Stimulated activated CD4-positive, alpha-beta T cell treated with anti-CD3 and anti-CD28 coated beads, Interleukin-15, amount 100 ng/mL, for 24 hours (primary cell): ENCODE measurements around the gene ENOPH1.
"Not testable (repeated sequence)": the region's sequence is repeated elsewhere in the genome, so short reads cannot be mapped to it uniquely, and the experiment has no call there.

Source experiments
- DNase-seq: peaks from one replicate; pipeline ENCODE4 v3.0.0-alpha.2; 2020

The ENOPH1 gene

DNA sequence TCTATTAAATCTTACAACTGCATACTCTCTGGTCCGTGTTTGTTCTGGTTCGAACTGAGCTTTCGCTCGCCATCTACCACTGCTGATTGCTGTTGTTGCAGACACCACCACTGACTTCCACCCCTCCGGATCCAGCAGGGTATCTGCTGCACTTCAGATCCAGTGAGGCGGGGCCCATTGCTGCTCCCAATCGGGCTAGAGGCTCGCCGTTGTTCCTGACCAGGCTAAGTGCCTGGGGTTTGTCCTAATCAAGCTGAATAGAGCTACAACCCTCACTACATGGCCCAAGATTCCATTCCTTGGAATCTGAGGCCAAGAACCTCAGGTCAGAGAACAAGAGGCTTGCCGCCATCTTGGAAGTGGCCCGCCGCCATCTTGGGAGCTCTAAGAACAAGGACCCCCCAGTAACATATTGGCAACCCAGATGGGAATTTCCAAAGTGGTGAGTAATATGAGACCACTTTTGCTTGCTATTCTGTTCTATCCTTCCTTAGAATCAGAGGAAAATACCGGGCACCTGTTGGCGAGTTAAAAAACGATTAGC, 43.3 kb downstream of the ENOPH1 start:
- DNase-seq, result no peak

DNA sequence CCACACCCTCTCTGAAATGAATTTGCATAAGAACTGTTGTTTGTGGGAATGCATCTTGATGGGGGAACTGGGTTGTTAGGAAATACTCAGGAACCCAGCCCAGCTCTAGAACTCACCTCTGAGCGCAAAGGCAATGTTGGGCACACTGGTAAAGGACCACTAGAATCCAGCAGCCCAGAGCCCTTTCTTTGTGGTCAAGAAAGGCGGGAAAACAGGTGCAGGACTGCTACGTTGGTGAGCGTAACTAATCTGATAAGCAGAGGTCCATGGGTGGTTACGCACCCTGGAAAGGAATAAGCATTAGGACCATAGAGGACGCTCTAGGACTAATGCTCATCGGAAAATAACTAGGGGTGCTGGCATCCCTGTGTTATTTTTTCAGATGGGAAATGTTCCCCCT, 45.5 kb downstream of the ENOPH1 start:
- not testable (repeated sequence) for DNase-seq

DNA sequence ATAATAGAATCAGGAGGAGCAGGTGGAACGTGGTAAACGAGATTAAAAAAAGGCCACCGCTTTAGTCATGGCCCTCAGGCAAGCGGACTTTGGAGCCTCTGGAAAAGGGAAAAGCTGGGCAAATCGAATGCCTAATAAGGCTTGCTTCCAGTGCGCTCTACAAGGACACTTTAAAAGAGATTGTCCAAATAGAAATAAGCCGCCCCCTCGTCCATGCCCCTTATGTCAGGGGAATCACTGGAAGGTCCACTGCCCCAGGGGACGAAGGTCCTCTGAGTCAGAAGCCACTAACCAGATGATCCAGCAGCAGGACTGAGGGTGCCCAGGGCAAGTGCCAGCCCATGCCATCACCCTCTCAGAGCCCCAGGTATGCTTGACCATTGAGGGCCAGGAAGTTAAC, 47.1 kb downstream of the ENOPH1 start:
- not testable (repeated sequence) for DNase-seq

DNA sequence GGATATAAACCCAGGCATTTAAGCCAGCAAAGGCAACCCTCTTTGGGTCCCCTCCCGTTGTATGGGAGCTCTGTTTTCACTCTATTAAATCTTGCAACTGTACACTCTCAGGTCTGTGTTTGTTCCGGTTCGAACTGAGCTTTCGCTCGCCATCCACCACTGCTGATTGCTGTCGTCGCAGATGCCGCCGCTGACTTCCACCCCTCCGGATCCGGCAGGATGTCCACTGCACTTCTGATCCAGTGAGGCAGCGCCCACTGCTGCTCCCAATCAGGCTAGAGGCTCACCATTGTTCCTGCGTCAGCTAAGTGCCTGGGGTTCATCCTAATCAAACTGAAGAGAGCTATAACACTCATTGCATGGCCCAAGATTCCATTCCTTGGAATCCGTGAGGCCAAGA, 49.2 kb downstream of the ENOPH1 start:
- no peak for DNase-seq

DNA sequence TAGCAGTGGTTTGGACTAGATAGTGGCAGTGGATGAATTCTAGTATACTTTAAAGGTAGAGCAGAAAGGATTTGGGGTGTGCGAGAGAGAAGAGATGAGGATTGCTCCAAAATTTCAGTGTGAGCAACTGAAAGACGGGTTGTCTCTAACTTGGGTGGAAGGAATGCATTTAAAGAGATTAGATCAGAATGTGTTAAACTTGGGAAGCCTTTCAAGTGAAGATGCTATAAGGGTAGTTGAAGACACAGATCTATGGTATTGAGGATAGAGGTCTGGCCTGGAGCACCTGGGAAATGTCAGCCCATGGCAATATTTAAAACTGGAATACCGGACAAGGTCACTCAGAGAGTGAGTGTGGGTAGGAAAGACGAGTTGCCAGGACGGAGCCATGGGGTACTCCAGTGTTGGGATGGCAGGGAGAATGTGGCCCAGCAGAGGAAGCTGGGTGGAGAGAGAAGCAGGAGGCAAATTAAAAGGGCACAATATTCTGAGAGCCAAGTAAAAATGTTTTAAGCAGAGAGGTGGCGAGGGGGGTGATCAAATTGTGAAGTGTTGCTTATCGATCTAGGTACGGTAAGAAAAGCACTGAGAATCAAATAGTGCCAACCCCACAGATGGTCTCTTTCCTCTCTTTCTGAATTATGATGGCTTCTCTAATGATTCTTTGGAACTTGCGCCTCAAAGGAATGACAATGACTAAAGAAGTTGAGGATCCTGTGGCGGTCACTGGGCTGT, 50.5 kb downstream of the ENOPH1 start:
- DNase-seq, result no peak

DNA sequence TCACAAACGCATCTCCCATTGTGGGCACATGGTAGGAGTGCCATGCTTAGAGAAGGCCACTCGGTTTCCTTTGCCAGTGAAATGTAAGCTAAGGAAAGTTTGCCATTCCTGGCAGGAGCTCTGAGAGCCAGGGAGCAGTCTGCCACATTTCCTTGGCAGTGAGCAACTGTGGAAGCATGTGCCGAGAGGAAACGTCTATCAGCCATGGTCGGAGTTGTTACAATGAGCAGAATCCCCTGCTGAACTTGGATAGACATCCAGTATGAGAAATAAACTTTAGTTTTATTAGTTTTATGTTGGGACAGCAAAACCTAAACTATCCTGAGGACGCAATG, 51.1 kb downstream of the ENOPH1 start:
- no peak for DNase-seq

DNA sequence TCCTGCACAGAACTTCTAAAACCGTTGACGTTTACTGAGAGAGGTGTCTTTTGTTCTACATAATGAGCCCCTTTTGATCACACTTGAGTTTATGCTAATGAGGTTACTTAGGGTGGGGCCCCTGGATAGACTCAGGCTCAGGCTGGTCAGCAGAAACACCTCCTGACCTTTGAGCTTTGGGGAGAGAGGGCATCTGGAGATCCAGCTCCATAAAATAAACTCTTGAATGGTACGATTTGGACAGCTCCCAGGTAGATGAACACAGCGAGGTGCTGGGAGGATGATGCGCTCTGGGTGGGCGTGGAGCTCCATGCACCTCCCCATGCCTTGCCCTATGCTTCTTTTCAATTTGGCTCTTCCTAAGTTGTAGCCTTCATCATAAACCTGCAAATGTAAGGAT, 52.0 kb downstream of the ENOPH1 start:
- DNase-seq, result no peak

DNA sequence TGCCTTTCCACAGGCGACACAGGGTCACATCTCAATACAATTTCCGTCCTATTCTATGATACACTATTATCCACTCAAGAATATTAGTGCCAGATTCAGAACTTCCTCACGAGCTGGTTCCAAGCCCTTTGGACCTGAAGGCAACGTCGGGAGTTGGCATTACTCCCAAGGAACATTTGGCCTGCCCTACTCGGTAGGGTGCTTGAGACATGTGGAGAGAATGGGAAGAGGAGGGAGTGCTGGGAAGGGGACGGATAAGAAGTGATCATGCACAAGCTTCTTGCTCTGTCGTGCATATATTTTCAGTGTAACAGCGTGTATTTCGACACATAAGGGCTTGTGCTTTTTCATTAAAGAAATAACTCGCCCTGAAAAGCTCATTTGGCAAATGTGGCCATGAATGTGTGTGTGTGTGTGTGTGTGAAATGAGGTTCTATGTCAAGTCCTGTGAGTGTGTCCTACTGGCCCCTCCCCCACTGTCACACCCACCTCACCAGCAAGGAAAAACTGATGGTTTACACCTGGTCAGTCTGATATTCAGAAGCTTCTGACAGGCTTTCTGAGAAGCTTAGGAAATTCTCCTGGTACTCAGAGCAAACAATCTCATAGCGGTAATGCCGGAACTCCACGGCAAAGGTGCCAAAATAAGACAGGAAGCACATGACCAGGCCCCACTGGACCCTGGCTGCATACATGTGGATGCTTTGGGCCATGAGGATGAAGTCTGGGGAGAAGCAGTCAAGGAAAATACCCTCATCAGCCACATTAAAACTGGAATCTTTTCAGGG, 54.8 kb downstream of the ENOPH1 start:
- DNase-seq, result no peak

DNA sequence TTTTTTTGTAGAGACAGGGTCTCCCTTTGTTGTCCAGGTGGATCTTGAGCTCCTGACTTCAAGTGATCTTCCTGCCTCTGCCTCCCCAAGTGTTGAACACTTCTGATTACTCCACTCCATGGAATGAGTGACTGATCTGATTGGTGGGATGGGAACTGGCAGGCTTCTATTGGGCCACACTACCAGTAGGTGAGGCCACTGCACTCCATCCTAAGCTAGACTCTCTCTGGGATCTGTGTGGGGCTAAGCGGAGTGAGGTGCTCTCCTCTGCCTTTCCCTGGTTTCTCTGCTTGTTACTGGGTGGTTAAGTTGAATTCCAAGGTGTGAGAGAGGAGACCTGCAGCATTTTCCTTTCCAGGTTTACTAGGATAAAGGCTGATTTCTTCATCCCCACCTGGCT, 58.7 kb downstream of the ENOPH1 start:
- DNase-seq, result no peak

DNA sequence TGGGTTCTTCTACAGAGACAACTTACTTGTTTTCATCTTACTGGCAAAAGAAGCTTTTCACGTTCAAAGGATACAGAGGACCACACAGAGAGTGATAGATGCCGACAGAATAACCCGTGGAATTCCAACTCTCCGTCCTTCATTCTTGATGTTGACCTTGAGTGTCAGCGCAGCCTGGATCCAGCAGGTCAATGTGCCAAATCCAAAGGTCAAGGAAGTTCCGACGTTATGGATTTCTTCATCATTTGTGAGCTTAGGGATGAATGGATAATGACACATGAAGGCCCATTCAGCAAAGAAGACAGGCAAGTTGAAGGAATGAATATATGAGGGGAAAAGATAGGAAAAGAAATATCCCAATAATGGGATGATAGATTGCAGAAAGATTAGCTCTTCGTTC, 59.6 kb downstream of the ENOPH1 start:
- DNase-seq, result no peak

DNA sequence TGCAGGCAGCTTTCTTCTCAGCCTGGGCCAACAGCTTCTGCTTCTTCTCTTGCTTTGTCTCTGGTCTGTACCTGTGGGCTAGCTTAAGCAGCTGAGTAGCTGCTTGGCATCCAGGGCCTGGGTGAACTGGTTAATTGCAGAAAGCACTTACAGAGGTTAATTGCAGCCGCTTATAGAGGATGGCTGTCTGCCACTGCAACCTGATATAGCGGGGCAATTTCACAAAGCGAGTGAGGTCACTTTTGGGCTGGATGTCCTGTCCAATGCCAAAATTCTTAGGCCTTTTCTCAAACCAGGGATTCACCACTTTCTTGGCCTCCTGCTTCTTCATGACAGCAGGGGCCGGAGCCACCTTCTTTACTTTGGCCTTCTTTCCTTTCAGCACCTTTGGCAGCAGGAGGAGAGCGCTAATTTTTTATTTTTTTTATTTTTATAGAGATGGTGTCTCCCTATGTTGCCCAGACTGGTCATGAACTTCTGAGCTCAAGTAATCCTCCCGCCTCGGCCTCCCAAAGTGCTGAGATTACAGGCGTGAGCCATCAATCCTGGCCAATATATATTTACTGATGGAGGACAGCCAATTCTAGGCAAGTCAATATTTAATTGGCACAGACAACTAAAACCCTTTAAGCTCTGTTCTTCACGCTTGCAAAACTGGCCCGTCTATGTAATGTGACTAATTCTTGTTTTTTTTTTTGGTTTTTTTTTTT, 61.0 kb downstream of the ENOPH1 start:
- DNase-seq, result no peak

DNA sequence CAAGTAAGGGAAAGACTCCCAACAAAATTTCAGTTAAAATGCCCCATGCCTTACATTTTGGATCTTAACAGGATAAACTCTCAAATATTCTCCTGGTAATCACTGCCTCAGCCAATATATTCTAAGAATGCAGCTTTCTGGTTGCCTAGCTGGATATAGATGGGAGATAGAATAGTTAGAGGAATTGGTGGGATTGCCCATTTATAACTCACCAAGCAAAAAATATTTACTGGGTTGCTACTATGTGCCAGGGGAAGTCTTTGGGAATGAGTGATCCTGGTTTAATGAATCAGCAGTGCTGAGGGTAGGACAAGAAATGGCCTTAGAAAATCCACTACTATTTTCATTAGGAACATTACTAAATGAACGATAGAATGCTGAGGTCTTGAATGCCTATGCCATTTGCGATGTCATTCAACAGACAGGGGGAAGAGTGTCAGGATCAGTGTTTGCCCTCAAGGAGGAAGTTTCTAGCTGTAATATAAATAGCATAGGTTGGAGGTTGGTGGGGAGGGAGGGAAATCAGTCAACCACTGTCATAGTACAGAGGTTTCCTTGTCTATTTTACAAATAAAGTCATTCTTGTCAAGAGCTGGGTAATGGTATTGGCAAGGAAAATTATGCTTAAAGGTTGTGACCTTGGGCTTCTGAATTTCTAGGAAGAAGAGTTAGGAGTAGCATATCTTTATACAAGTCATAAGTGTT, 63.5 kb downstream of the ENOPH1 start:
- DNase-seq, result no peak

DNA sequence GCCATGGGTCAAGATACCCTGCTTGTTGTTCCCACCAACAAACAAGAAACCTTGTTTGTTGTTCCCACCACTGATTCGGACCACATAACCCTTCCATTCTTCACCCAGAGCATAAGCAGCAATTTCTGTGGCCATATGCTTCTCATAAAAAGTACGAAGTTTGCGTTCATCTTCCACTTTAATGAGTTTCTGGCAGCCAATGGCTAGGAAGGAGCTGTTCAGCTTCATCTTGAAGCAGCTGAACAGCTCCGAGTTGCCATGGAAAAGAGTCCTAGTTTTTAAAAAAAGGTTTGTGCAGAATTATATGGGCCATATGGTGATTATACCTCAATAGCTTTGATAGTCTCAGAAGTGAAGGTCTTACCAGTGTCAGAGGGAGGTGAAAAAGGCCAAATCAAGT, 65.3 kb downstream of the ENOPH1 start:
- DNase-seq, result no peak

DNA sequence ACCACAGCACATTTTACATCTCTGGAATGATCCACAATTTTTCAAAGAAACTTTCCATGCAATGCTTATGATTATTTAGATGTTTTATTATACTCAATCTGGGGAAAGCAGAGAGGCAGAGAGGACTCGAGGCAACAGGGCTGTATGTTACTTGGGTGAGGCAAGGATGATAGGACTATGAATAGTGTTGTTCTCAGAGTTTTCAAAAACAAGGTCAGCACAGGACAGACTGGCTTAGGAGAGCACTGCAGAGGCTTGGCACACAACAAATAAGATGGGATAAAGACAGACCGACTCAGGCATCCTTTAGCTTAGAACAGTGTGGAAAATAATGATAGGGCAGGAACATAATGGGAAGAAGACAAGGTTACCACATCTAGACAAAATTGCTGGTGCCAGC, 66.0 kb downstream of the ENOPH1 start:
- no peak for DNase-seq

DNA sequence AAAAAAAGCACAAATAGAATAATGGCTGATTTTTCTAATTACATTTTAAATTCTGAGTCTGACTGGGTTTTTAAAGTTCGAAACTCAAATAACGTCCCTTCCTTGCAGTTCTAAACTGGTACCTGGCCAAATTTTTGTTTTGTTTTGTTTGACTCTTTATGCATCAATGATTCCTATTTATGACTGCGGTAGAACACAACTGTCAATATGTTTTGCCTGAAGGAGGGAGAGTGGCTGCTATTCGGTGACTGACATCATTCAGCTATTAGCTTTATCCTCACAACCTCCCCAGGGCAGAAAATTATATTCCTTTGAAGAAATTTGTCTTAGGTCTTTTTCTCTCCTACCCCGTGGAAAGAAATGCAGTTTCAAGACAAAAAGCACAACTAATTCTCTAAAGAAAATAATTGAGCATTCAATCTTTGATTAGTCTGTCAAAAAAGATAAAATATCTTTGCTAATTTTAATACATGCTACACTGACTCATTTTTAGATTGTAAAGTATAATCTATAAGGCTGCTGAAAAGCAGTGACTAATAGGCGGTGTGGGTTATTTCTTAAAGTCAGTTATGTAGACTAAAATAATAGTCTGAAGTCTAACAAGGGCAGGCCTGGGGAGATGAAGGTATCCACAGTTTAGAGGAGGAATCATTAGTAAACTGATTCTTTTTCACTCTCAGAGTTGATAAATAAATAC, 69.5 kb downstream of the ENOPH1 start:
- no peak for DNase-seq

DNA sequence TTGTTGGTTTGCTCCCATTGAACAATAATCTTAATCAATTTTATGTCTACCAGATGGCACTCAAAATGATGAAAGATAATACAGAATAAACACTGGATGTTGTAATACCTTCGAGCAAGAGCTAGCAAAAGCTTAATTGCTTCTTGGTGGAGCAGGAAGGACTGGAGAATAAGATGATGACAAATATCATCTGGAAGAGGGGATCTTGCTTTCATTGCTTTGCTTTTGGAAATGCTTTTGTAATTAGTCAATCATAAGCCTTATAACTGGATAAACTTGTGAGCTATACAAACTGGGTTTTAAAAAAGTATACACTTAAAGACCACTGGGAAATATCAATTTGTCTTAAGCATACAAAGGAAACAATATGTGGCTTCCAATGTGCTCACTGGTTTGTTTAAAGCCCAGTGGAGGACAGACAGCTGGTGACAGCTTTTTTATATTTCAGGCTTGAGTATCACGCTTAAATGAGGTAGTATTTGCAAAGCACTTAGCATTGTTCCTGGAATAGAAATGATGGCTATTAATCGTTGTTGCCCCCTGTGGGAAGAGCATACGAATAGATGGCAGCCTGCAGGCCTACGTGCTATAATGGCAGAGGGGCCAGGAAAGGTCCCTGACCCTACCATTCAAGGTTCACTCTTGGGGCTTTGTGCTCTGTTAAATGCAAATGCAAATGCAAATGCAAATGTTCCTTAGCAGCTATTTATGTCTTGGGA, 70.2 kb downstream of the ENOPH1 start:
- DNase-seq, result no peak

DNA sequence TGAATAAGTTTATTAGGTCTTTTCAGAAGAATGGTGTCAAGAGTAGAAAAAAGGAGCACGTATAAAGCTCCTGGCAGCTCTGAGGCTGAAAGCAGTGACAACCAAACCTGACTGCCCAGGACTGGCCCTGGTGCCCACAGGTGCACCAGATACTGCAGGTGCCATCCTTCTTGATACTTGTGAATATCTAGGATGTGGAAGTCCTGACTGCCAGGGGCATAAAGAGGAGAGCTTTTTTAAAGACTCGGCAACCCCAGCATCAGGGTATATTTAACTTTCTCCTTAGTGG, 70.7 kb downstream of the ENOPH1 start:
- no peak for DNase-seq

DNA sequence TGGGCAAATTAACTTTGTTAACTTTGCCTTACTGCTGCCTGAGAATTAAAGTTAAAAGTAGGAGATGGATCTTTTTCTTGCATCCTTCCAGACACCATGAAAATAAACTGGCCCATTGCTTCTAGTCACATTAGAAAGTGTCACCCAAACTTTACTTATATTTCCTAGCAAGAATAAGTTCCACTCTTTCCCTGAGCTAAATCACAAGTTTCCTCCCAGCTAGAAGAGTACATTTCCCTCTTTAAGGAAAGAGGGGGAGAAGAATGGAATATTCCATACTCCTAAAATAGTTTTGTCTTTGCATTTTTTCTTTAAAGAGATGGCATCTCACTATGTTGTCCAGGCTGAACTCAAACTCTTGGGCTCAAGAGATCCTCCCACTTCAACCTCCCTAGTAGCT, 77.6 kb downstream of the ENOPH1 start:
- no peak for DNase-seq

DNA sequence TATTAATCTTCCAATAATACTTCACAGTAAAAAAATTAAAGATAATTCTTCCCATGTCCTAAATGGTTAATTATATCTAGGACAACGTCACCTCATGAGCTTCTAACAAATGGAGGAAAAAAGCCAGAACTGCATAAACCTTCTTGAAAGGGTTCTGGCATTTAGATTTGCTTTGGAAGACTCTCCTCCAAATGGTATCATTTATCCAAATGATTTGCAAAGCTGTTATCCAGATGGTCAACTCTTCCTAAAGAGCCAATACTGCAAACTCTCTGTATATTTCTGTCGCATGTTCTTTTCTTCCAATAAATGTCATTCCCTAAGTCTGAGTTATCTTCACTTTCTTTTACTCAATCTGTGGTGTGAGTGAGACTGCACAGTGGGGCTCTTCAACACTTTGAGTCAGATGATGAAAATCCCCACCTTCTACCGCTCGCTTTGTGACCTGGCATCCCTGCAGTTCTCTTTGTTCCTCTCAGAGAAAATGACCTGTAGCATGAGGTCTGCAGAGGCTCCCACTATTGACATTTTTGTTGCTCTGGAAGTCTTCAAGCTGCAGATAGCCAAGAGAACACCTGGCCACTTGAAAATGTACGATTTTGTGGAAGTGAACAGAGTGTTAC, 78.5 kb downstream of the ENOPH1 start:
- no peak for DNase-seq

DNA sequence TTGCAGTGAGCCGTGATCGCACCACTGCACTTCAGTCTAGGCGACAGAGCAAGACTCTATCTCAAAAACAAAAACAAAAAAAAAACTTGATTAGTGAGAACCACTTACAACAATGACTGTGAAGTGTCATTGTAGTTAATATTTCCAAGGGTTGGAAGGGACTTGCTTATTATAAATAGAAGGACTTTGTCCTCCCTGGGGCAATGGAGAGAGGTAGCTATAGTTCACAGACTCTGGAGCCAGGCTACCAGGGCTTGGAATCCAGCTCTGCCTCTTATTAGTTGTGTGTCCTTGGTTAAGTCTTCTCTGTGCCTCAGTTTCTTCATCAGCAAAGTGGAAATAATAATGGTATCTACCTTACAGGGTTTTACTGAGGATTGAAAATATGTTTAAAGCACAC, 79.8 kb downstream of the ENOPH1 start:
- DNase-seq, result no peak
